Smooth muscle cell of the brain vasculature (primary cell): ENCODE results near the gene SOX13.
A peak's percentile ranks its signal among the peaks of the same experiment; 100 is the strongest.

ENCODE experiments used
- DNase-seq: peaks from one replicate; pipeline ENCODE4 v3.0.0-alpha.2; 2012; ENCODE audit warnings: low read depth, low spot score

SOX13 gene

GRCh38 chr1:204130981-204131892 is 58.3 kb downstream of the SOX13 start:
- DNase-seq = peak; percentile 54

- DNase-seq = no peak
Observed at GRCh38 chr1:204131978-204132377, 59.1 kb downstream of the SOX13 start.

- no peak for DNase-seq
Observed at GRCh38 chr1:204132718-204133117, 59.8 kb downstream of the SOX13 start.

- DNase-seq = no peak
Observed at GRCh38 chr1:204134103-204134502, 61.2 kb downstream of the SOX13 start.

- no peak for DNase-seq
Observed at GRCh38 chr1:204136814-204137213, 63.9 kb downstream of the SOX13 start.

GRCh38 chr1:204139088-204139487 is 66.2 kb downstream of the SOX13 start:
- no peak for DNase-seq

GRCh38 chr1:204139952-204140351 is 67.0 kb downstream of the SOX13 start:
- DNase-seq = no peak

- DNase-seq = no peak
Observed at GRCh38 chr1:204141131-204141530, 68.2 kb downstream of the SOX13 start.

- DNase-seq = no peak
Observed at GRCh38 chr1:204142032-204142974, 69.4 kb downstream of the SOX13 start.

- no peak for DNase-seq
Observed at GRCh38 chr1:204143276-204144041, 70.5 kb downstream of the SOX13 start.

- DNase-seq = no peak
Observed at GRCh38 chr1:204145033-204145504, 72.2 kb downstream of the SOX13 start.

- no peak for DNase-seq
Observed at GRCh38 chr1:204146309-204146708, 73.4 kb downstream of the SOX13 start.

GRCh38 chr1:204146965-204147364 is 74.0 kb downstream of the SOX13 start:
- no peak for DNase-seq

- no peak for DNase-seq
Observed at GRCh38 chr1:204147406-204148383, 74.8 kb downstream of the SOX13 start.

GRCh38 chr1:204149107-204149506 is 76.2 kb downstream of the SOX13 start:
- no peak for DNase-seq

GRCh38 chr1:204149635-204150565 is 77.0 kb downstream of the SOX13 start:
- DNase-seq = no peak

- no peak for DNase-seq
Observed at GRCh38 chr1:204150702-204151551, 78.0 kb downstream of the SOX13 start.
